Panc1 (cell line): ENCODE results near the gene FAM200B. TPM values are rescaled to one million over a fixed set of nuclear protein-coding genes. Genes with fewer than 3 reads are reported as not detected.

Source experiments
- ATAC-seq: fragments of 200-7000 bp; cut with Tn5 transposase; 2 replicates; pipeline ENCODE4 v1.9.1; 2020; ENCODE audit warnings: mild to moderate bottlenecking, moderate library complexity
- BruUV-seq: library from RNA; stranded (reverse); fragments of 400-500 nt; replicated peaks from 2 replicates; lab custom pipeline; 2021; lab: Mats Ljungman, UMichigan
- CTCF ChIA-PET: fragments of 300-600 bp; sonication (Branson Sonifier 250); formaldehyde crosslinking; loops from one replicate; lab custom pipeline; 2022; ENCODE audit warnings: antibody characterized with exemption; lab: Charles Lee
- POLR2A ChIA-PET: fragments of 300-600 bp; sonication (Branson Sonifier 250); formaldehyde crosslinking; loops from one replicate; lab custom pipeline; 2022; ENCODE audit warnings: antibody characterized with exemption; lab: Charles Lee
- DNase-seq: peaks from one replicate; pipeline ENCODE4 v3.0.0-alpha.2; 2010; ENCODE audit warnings: low read depth, low spot score
- H3K27ac ChIP-seq: 2 replicates; pipeline ENCODE4 v1.5.1; 2011; ENCODE audit warnings: mild to moderate bottlenecking, low read length, inconsistent platforms
- H3K27me3 ChIP-seq: fragments of 200-500 bp; sonication (Bioruptor generic); 2 replicates; pipeline ENCODE4 v1.6.0; 2014; ENCODE audit warnings: low read length, inconsistent platforms; ENCODE audit not compliant: control insufficient read depth, insufficient read depth
- H3K36me3 ChIP-seq: fragments of 200-500 bp; sonication (Bioruptor generic); 2 replicates; pipeline ENCODE4 v1.5.1; 2014; ENCODE audit warnings: inconsistent platforms, mild to moderate bottlenecking, low read length, moderate library complexity; ENCODE audit not compliant: control insufficient read depth, insufficient read depth
- H3K4me1 ChIP-seq: 2 replicates; pipeline ENCODE4 v1.5.1; 2011; ENCODE audit warnings: inconsistent platforms, mild to moderate bottlenecking, low read length, moderate library complexity; ENCODE audit not compliant: control insufficient read depth, insufficient read depth
- H3K4me3 ChIP-seq, 2 experiments: 2 replicates each; pipeline ENCODE4 v1.5.1; 2011 to 2012; ENCODE audit warnings: low read depth in 2 of 2, low read length in 2 of 2, mild to moderate bottlenecking in 2 of 2, inconsistent platforms in 1 of 2, moderate library complexity in 1 of 2
- H3K9me3 ChIP-seq: fragments of 200-500 bp; sonication (Bioruptor generic); 2 replicates; pipeline ENCODE4 v1.5.1; 2014; ENCODE audit warnings: low read depth, mild to moderate bottlenecking, inconsistent platforms, low read length, moderate library complexity; ENCODE audit not compliant: control insufficient read depth, insufficient read depth
- POLR2AphosphoS5 ChIP-seq: IDR thresholded peaks from 2 replicates; pipeline ENCODE4 v1.6.1; 2012; ENCODE audit warnings: mild to moderate bottlenecking, low read depth, low read length, moderate library complexity
- SIN3A ChIP-seq: IDR thresholded peaks from 2 replicates; pipeline ENCODE4 v1.6.1; 2012; ENCODE audit warnings: low read depth, mild to moderate bottlenecking, low read length, moderate library complexity, borderline replicate concordance; ENCODE audit not compliant: insufficient read depth
- TCF7L2 ChIP-seq: IDR thresholded peaks from 2 replicates; pipeline ENCODE4 v1.6.1; 2011; ENCODE audit warnings: mild to moderate bottlenecking, low read depth, low read length, inconsistent platforms
- in situ Hi-C: cut with HindIII; loops from 2 replicates; pipeline ENCODE4 v1.10.0; 2016; ENCODE audit warnings: low sequenced_read_pairs, low pct_unique_long_range_greater_than_20kb
- intact Hi-C: fragments of 100-400 bp; cut with micrococcal nuclease; formaldehyde crosslinking; loops from one replicate; pipeline ENCODE4 v1.10.0; 2022; ENCODE audit not compliant: unreplicated experiment
- total RNA-seq: library from RNA; stranded (reverse); gene quantifications from one replicate; pipeline ENCODE4 v1.2.1, GENCODE V29; 2021; ENCODE audit not compliant: unreplicated experiment
- TF ChIP-seq, protein P1 (sequence below), 2 experiments: IDR thresholded peaks; 2 replicates each; pipeline ENCODE4 v1.6.1; 2011 to 2012; ENCODE audit warnings: low read depth in 2 of 2, control low read depth in 1 of 2, low read length in 1 of 2, mild to moderate bottlenecking in 1 of 2, moderate library complexity in 1 of 2; ENCODE audit not compliant: insufficient read depth in 1 of 2
- TF ChIP-seq, protein P2 (sequence below): fragments of 450-650 bp; IDR thresholded peaks from 2 replicates; pipeline ENCODE4 v1.5.1; 2017; ENCODE audit warnings: mild to moderate bottlenecking

The FAM200B gene
- total RNA-seq, 1 experiment from 2014 or later, result 15.2 TPM

DNA sequence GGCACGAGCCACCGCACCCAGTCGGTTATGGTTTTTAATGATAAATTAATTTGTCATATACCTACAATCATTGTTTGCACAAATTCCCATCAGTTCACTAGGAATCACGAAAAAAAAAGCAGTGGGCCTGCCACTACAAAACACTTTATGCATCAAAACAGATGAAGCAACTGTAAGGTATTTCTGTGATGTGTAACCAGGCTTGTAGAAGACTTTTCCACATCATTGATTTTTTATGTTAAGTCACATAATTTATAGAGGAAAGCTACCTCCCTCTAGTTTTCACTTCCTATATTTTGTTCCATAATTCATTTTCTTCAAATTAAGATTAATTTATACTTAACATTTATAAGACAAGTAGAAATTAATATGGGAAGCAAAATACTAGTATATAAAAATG is 6.7 kb upstream of the FAM200B start:
- ChIA-PET POLR2A (no interaction called here), CTCF (no interaction called here)
- Histone ChIP-seq H3K36me3 (no peaks in the 10 kb centered on the region), H3K27me3 (no peaks in the 10 kb centered on the region), H3K9me3 (no peaks in the 10 kb centered on the region), H3K27ac (no peak overlapping the region), H3K4me3 (no peak overlapping the region), H3K4me1 (peaks cover 12% of the 10 kb centered on the region; the same call in 1 of the 2 replicates)
- intact Hi-C loops, result no loop called here
- ATAC-seq (no peak), DNase-seq (no peak)
- TF ChIP-seq POLR2AphosphoS5 (no peak), SIN3A (no peak), TCF7L2 (no peak)
- TF ChIP-seq, protein P1, sequence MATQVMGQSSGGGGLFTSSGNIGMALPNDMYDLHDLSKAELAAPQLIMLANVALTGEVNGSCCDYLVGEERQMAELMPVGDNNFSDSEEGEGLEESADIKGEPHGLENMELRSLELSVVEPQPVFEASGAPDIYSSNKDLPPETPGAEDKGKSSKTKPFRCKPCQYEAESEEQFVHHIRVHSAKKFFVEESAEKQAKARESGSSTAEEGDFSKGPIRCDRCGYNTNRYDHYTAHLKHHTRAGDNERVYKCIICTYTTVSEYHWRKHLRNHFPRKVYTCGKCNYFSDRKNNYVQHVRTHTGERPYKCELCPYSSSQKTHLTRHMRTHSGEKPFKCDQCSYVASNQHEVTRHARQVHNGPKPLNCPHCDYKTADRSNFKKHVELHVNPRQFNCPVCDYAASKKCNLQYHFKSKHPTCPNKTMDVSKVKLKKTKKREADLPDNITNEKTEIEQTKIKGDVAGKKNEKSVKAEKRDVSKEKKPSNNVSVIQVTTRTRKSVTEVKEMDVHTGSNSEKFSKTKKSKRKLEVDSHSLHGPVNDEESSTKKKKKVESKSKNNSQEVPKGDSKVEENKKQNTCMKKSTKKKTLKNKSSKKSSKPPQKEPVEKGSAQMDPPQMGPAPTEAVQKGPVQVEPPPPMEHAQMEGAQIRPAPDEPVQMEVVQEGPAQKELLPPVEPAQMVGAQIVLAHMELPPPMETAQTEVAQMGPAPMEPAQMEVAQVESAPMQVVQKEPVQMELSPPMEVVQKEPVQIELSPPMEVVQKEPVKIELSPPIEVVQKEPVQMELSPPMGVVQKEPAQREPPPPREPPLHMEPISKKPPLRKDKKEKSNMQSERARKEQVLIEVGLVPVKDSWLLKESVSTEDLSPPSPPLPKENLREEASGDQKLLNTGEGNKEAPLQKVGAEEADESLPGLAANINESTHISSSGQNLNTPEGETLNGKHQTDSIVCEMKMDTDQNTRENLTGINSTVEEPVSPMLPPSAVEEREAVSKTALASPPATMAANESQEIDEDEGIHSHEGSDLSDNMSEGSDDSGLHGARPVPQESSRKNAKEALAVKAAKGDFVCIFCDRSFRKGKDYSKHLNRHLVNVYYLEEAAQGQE (IDR thresholded peaks at IDR 0.05; ENCODE audit: insufficient read depth in 1 of 2, low read depth in 2 of 2, low read length in 1 of 2), result no peak
- TF ChIP-seq, protein P2, sequence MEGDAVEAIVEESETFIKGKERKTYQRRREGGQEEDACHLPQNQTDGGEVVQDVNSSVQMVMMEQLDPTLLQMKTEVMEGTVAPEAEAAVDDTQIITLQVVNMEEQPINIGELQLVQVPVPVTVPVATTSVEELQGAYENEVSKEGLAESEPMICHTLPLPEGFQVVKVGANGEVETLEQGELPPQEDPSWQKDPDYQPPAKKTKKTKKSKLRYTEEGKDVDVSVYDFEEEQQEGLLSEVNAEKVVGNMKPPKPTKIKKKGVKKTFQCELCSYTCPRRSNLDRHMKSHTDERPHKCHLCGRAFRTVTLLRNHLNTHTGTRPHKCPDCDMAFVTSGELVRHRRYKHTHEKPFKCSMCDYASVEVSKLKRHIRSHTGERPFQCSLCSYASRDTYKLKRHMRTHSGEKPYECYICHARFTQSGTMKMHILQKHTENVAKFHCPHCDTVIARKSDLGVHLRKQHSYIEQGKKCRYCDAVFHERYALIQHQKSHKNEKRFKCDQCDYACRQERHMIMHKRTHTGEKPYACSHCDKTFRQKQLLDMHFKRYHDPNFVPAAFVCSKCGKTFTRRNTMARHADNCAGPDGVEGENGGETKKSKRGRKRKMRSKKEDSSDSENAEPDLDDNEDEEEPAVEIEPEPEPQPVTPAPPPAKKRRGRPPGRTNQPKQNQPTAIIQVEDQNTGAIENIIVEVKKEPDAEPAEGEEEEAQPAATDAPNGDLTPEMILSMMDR, result no peak
- no TSS peak for BruUV-seq
- in situ Hi-C loops, result no loop called here

DNA sequence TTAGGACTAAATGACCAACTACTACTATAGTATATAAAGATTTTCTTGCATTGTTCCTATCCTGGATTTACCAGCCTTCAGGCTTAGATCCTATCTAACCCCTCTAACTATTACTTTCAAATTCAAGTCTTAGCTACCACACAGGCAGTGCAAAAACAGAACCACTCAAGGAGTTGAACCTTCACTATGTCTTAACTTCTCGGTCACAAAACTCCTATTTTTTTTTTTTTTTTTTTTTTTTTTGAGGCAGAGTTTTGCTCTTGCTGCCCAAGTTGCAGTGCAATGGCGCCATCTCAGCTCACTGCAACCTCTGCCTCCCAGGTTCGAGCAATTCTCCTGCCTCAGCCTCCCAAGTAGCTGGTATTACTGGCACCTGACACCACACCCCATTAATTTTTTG is 6.3 kb upstream of the FAM200B start:
- Histone ChIP-seq H3K4me1 (peaks cover 13% of the 10 kb centered on the region; the same call in 1 of the 2 replicates), H3K9me3 (no peaks in the 10 kb centered on the region), H3K36me3 (no peaks in the 10 kb centered on the region), H3K27me3 (no peaks in the 10 kb centered on the region), H3K27ac (no peak overlapping the region), H3K4me3 (no peak overlapping the region)
- DNase-seq (no peak), ATAC-seq (no peak)
- POLR2A ChIA-PET, result no interaction called here
- TF ChIP-seq POLR2AphosphoS5 (no peak), SIN3A (no peak), TCF7L2 (no peak)
- TF ChIP-seq, protein P2, result no peak
- TF ChIP-seq, protein P1 (IDR thresholded peaks at IDR 0.05; ENCODE audit: insufficient read depth in 1 of 2, low read depth in 2 of 2, low read length in 1 of 2), result no peak
- no TSS peak for BruUV-seq
- in situ Hi-C loops, result no loop called here
- CTCF ChIA-PET, result no interaction called here
- intact Hi-C loops, result no loop called here
